ENCODE measurements around the gene DGCR2.

Gene DGCR2

DNA sequence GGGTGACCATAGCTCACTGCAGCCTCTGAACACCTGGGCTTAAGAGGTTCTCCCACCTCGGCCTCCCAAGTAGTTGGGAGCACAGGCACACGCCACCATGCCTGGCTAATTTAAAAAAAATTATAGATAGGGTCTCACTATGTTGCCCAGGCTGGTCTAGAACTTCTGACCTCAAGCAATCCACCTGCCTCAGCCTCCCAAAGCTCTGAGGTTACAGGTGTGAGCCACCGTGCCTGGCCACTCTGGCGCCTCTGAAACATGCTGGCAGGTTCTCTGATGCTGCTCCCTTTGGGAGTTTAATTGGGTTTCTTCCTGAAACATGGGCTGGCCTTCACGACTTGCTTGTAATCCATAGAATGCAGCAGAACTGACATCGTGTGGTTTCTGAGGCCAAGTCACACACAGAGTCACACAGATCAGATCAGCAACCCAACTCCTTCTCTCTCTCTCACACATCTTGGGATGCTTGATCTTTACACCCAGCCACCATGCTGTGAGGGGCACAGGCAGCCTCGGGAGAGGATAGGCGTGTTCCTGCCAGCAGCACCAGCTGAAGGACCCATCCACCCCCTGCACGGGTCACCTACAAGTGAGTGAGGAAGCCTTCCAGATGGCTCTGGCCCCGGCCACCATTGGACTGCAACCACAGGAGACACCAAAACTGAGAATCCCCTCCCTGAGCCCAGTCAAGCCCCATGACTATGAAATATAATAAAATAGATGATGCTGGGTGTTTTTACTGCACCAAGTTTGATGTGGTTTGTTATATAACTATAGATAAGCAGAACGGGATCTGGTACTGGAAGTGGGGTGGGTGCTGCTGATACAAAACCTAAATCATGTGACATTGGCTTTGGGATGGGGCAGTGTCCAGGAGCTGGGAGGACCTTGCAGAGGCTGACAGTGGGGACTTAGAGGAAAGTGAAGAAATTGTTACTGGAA is 31.0 kb upstream of the DGCR2 start:
- no peaks in the 10 kb centered on the region for H3K36me3 ChIP-seq (ENCODE audit: control insufficient read depth, low read depth, low read length)
- no peak overlapping the region for H3K27ac ChIP-seq (ENCODE audit: low read length)
- no peak overlapping the region for H3K9ac ChIP-seq (ENCODE audit: low read length)
- H3K9me3 ChIP-seq (ENCODE audit: control insufficient read depth, low read depth, low read length), result no peaks in the 10 kb centered on the region
- peaks cover 3% of the 10 kb centered on the region for H3K4me1 ChIP-seq (ENCODE audit: control insufficient read depth, low read depth, low read length)
- no peak overlapping the region for H3K4me3 ChIP-seq (ENCODE audit: low read length)
- H3K27me3 ChIP-seq (ENCODE audit: control insufficient read depth, insufficient read depth, low read length), result peaks cover 55% of the 10 kb centered on the region

DNA sequence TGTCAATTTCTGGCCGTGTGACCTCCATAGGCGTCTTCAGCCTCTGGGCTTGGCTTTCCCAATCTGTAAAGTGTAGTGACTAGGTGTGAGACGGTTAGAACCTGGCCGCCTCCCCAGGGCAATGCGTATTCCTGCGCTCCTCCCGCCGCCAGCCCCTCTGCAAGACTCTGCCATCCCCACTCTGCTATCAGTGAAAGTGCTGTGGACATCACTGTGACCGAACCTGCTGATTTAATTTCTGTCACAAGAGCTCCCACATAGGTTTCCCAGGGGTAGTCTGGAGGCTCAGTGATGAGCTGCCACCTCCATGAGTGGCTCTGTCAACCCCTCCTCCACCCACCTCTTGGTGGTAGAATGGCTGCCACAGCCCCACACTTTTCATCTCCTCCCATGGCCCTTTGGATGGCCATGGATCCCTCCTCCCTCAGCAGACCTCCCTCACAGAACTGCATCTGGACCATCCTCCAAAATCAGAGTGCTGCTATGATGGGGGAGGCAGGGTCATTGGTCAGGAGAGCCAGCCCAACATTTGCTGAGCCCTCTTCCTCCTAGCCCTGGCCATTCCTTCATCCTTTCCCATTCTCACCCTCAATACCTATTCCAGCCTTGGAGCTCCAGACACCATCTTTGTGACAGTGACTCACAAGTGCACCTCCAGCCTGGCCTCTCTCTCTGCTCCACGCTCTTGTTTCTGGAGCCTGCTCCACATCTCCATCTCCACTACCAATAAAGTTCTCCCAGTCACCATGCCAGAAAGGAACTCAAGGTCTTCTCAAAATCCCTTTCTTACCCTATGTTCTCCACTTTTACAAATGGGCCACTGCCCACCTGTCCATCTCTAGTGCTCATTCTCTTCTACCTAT is 29.3 kb upstream of the DGCR2 start:
- Histone ChIP-seq H3K4me3 (ENCODE audit: low read length) (no peak overlapping the region), H3K9ac (ENCODE audit: low read length) (no peak overlapping the region), H3K4me1 (ENCODE audit: control insufficient read depth, low read depth, low read length) (peaks cover 3% of the 10 kb centered on the region), H3K27ac (ENCODE audit: low read length) (no peak overlapping the region), H3K27me3 (ENCODE audit: control insufficient read depth, insufficient read depth, low read length) (peaks cover 72% of the 10 kb centered on the region), H3K9me3 (ENCODE audit: control insufficient read depth, low read depth, low read length) (no peaks in the 10 kb centered on the region), H3K36me3 (ENCODE audit: control insufficient read depth, low read depth, low read length) (no peaks in the 10 kb centered on the region)

GRCh38 chr22:19150482-19151328 is 28.5 kb upstream of the DGCR2 start:
- no peak overlapping the region for H3K27ac ChIP-seq (ENCODE audit: low read length)
- no peak overlapping the region for H3K4me3 ChIP-seq (ENCODE audit: low read length)
- peaks cover 3% of the 10 kb centered on the region for H3K4me1 ChIP-seq (ENCODE audit: control insufficient read depth, low read depth, low read length)
- no peaks in the 10 kb centered on the region for H3K36me3 ChIP-seq (ENCODE audit: control insufficient read depth, low read depth, low read length)
- peaks cover 80% of the 10 kb centered on the region for H3K27me3 ChIP-seq (ENCODE audit: control insufficient read depth, insufficient read depth, low read length)
- no peaks in the 10 kb centered on the region for H3K9me3 ChIP-seq (ENCODE audit: control insufficient read depth, low read depth, low read length)
- no peak overlapping the region for H3K9ac ChIP-seq (ENCODE audit: low read length)

GRCh38 chr22:19149991-19150390 is 27.8 kb upstream of the DGCR2 start, which contains the start of gene GSC2:
TSS of gene GSC2 (minus strand) at chr22:19150292. CDS start at chr22:19150283, 9 bp downstream.
- H3K27ac ChIP-seq (ENCODE audit: low read length), result no peak within 1 kb of the TSS
- H3K4me3 ChIP-seq (ENCODE audit: low read length), result peak within 1 kb of the TSS; percentile 31
- peaks cover 3% of the 10 kb centered on the region for H3K4me1 ChIP-seq (ENCODE audit: control insufficient read depth, low read depth, low read length)
- H3K9me3 ChIP-seq (ENCODE audit: control insufficient read depth, low read depth, low read length), result no peaks in the 10 kb centered on the region
- peaks cover 87% of the 10 kb centered on the region for H3K27me3 ChIP-seq (ENCODE audit: control insufficient read depth, insufficient read depth, low read length)
- H3K9ac ChIP-seq (ENCODE audit: low read length), result no peak within 1 kb of the TSS
- H3K36me3 ChIP-seq (ENCODE audit: control insufficient read depth, low read depth, low read length), result no peaks in the 10 kb centered on the region

- H3K9me3 ChIP-seq (ENCODE audit: control insufficient read depth, low read depth, low read length), result no peaks in the 10 kb centered on the region
- H3K4me3 ChIP-seq (ENCODE audit: low read length), result peak overlapping the region; percentile 31
- peaks cover 87% of the 10 kb centered on the region for H3K27me3 ChIP-seq (ENCODE audit: control insufficient read depth, insufficient read depth, low read length)
- no peak overlapping the region for H3K9ac ChIP-seq (ENCODE audit: low read length)
- peaks cover 3% of the 10 kb centered on the region for H3K4me1 ChIP-seq (ENCODE audit: control insufficient read depth, low read depth, low read length)
- H3K27ac ChIP-seq (ENCODE audit: low read length), result no peak overlapping the region
- no peaks in the 10 kb centered on the region for H3K36me3 ChIP-seq (ENCODE audit: control insufficient read depth, low read depth, low read length)
These were observed 27.1 kb upstream of the DGCR2 start for GRCh38 chr22:19149047-19149883.

DNA sequence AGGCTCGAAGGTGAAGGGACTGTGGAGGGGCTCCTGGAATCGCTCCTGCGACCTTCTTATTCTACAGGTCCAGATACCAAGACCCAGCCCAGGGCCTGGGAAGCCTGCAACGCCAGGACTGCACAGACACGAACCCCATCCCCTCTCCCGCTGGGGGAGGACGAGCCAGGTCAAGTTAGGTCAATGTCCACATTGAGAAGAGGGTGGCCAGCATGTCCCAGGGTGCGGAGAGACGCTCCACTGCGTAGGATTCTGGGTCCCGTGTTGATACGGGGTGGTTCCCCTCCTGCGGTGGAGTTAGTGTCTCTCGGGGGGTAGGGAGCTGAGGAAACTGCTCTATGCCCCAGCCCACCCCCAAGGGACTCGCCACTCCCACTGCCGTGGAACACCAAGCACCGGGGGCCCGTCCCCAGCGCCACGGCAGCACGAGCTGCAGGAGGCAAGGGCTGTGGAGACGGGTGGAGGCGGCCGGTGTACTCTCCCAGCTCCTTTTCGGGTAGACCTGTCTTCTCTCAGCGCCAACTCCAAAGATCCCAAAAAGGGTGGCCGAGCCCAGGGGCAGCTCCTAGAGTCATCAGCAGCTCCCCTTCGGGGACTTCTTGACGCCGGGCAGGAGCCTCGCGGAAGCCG is 26.3 kb upstream of the DGCR2 start:
- Histone ChIP-seq H3K36me3 (ENCODE audit: control insufficient read depth, low read depth, low read length) (no peaks in the 10 kb centered on the region), H3K4me3 (ENCODE audit: low read length) (peak overlapping the region; percentile 31), H3K9me3 (ENCODE audit: control insufficient read depth, low read depth, low read length) (no peaks in the 10 kb centered on the region), H3K4me1 (ENCODE audit: control insufficient read depth, low read depth, low read length) (peaks cover 3% of the 10 kb centered on the region), H3K9ac (ENCODE audit: low read length) (no peak overlapping the region), H3K27me3 (ENCODE audit: control insufficient read depth, insufficient read depth, low read length) (peaks cover 83% of the 10 kb centered on the region), H3K27ac (ENCODE audit: low read length) (no peak overlapping the region)

DNA sequence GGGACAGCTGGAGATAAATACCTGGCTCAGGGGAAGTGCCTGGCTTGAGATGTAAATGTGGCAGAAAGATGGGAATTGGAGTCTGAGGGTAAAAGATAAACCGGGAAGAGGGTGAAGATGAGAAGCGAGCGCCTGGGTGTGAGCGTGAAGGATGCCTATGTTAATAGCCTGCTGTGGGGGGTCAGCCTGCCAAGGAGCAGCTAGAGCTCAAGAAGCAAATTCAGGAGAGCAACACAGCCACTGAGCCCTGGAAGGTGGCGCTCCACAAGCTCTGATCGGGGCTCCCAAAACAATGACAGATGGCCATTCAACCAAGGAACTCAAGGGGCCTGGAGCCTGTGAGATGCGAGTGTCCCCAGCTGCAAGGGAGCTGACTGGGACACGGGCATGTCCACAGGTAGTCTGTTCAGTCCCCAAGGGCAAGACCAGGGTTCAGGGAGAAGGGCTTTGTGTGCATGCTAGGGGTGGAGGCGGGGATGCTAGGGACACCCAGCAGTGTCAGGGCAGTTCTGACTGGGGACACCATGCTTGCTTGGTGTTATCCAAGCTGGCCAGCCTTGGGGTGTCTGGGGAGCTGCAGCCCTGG is 25.1 kb upstream of the DGCR2 start:
- no peak overlapping the region for H3K9ac ChIP-seq (ENCODE audit: low read length)
- H3K4me1 ChIP-seq (ENCODE audit: control insufficient read depth, low read depth, low read length), result peaks cover 3% of the 10 kb centered on the region
- H3K9me3 ChIP-seq (ENCODE audit: control insufficient read depth, low read depth, low read length), result no peaks in the 10 kb centered on the region
- peaks cover 4% of the 10 kb centered on the region for H3K36me3 ChIP-seq (ENCODE audit: control insufficient read depth, low read depth, low read length)
- no peak overlapping the region for H3K27ac ChIP-seq (ENCODE audit: low read length)
- H3K4me3 ChIP-seq (ENCODE audit: low read length), result no peak overlapping the region
- H3K27me3 ChIP-seq (ENCODE audit: control insufficient read depth, insufficient read depth, low read length), result peaks cover 70% of the 10 kb centered on the region

- Histone ChIP-seq H3K9ac (ENCODE audit: low read length) (no peak overlapping the region), H3K9me3 (ENCODE audit: control insufficient read depth, low read depth, low read length) (no peaks in the 10 kb centered on the region), H3K4me1 (ENCODE audit: control insufficient read depth, low read depth, low read length) (peaks cover 3% of the 10 kb centered on the region), H3K36me3 (ENCODE audit: control insufficient read depth, low read depth, low read length) (peaks cover 10% of the 10 kb centered on the region), H3K4me3 (ENCODE audit: low read length) (no peak overlapping the region), H3K27me3 (ENCODE audit: control insufficient read depth, insufficient read depth, low read length) (peaks cover 61% of the 10 kb centered on the region), H3K27ac (ENCODE audit: low read length) (no peak overlapping the region)
These were observed 24.2 kb upstream of the DGCR2 start for GRCh38 chr22:19146215-19146968.

DNA sequence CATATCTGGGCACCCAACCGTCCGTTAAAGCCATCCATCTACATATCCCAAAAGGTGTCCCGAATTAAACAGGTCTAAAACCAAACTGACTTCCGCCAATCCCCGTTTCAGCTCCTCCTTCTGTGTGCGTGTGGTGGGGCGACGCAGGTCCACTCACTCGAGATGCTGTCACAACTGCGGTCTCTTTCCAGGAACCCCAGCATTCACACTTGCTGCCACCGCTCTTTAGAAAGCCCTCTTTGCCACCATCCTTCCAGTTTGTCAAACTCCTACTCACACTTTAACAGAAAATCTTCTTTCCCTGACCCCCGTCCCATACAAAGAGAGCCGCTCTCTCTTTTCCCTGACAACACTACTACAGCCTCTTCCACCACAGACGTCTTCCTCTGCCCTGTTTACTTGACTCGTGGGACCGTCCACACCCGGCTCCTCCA is 21.8 kb upstream of the DGCR2 start:
- H3K27me3 ChIP-seq (ENCODE audit: control insufficient read depth, insufficient read depth, low read length), result peaks cover 40% of the 10 kb centered on the region
- H3K9me3 ChIP-seq (ENCODE audit: control insufficient read depth, low read depth, low read length), result no peaks in the 10 kb centered on the region
- H3K4me3 ChIP-seq (ENCODE audit: low read length), result peak overlapping the region; percentile 83
- peaks cover under 1% of the 10 kb centered on the region for H3K4me1 ChIP-seq (ENCODE audit: control insufficient read depth, low read depth, low read length)
- no peak overlapping the region for H3K27ac ChIP-seq (ENCODE audit: low read length)
- H3K9ac ChIP-seq (ENCODE audit: low read length), result peak overlapping the region; percentile 65
- peaks cover 32% of the 10 kb centered on the region for H3K36me3 ChIP-seq (ENCODE audit: control insufficient read depth, low read depth, low read length)
